HepG2 (cell line): ENCODE data around the gene METTL5. TPM values are rescaled to one million over a fixed set of nuclear protein-coding genes. Genes with fewer than 3 reads are reported as not detected.

Experiments used
- ARID5B ChIP-seq: IDR thresholded peaks from 2 replicates; pipeline ENCODE4 v1.4.0; 2020; ENCODE audit warnings: mild to moderate bottlenecking, missing genetic modification reagents
- DMAP1 ChIP-seq: IDR thresholded peaks from 2 replicates; pipeline ENCODE4 v1.6.1; 2016
- FOSL2 ChIP-seq: sonication (generic); formaldehyde crosslinking; IDR thresholded peaks from 2 replicates; pipeline ENCODE4 v1.4.0; 2020; ENCODE audit warnings: missing genetic modification reagents
- FOXA1 ChIP-seq, 2 experiments: fragments of 450-650 bp in 1 of 2; sonication (generic) in 1 of 2; formaldehyde crosslinking in 1 of 2; IDR thresholded peaks; 2 replicates each; pipeline versions ENCODE4 v1.4.0 to v1.6.1; 2016 to 2020; ENCODE audit warnings: missing genetic modification reagents in 1 of 2
- FOXA3 ChIP-seq: IDR thresholded peaks from 2 replicates; pipeline ENCODE4 v1.6.1; 2016; ENCODE audit warnings: missing genetic modification reagents, missing compliant biosample characterization
- GATAD2A ChIP-seq: IDR thresholded peaks from 2 replicates; pipeline ENCODE4 v1.6.1; 2016
- MTF2 ChIP-seq: sonication (generic); formaldehyde crosslinking; IDR thresholded peaks from 2 replicates; pipeline ENCODE4 v1.5.0; 2020; ENCODE audit warnings: missing genetic modification reagents, borderline replicate concordance
- NR2F2 ChIP-seq: IDR thresholded peaks from 2 replicates; pipeline ENCODE4 v1.6.1; 2012; ENCODE audit warnings: low read depth, inconsistent platforms, borderline replicate concordance
- RORA ChIP-seq: sonication (generic); formaldehyde crosslinking; IDR thresholded peaks from 2 replicates; pipeline ENCODE4 v1.5.0; 2020; ENCODE audit warnings: mild to moderate bottlenecking, missing genetic modification reagents, moderate library complexity
- STAG1 ChIP-seq: sonication (generic); formaldehyde crosslinking; IDR thresholded peaks from 2 replicates; pipeline ENCODE4 v1.4.0; 2020; ENCODE audit warnings: missing genetic modification reagents
- TCF12 ChIP-seq, 2 experiments: fragments of 450-650 bp in 1 of 2; sonication (generic) in 1 of 2; formaldehyde crosslinking in 1 of 2; IDR thresholded peaks; 2 replicates each; pipeline versions ENCODE4 v1.6.1 to v1.8.0; 2017 to 2022; ENCODE audit warnings: antibody characterized with exemption in 1 of 2, mild to moderate bottlenecking in 1 of 2, missing genetic modification reagents in 1 of 2, moderate library complexity in 1 of 2
- ZBTB33 ChIP-seq: sonication (generic); formaldehyde crosslinking; IDR thresholded peaks from 2 replicates; pipeline ENCODE4 v1.4.0; 2020; ENCODE audit warnings: missing genetic modification reagents
- ZBTB38 ChIP-seq: sonication (generic); formaldehyde crosslinking; IDR thresholded peaks from 2 replicates; pipeline ENCODE4 v1.5.1; 2020; ENCODE audit warnings: mild to moderate bottlenecking, missing genetic modification reagents
- ZMYM2 ChIP-seq: sonication (generic); formaldehyde crosslinking; IDR thresholded peaks from 2 replicates; pipeline ENCODE4 v1.8.0; 2022; ENCODE audit warnings: mild to moderate bottlenecking, missing genetic modification reagents
- ZMYM3 ChIP-seq: sonication (generic); formaldehyde crosslinking; IDR thresholded peaks from 2 replicates; pipeline ENCODE4 v1.5.1; 2020; ENCODE audit warnings: mild to moderate bottlenecking, missing genetic modification reagents
- ZNF205 ChIP-seq: IDR thresholded peaks from 2 replicates; pipeline ENCODE4 v1.6.1; 2018; ENCODE audit warnings: missing biosample characterization, missing genetic modification reagents
- polyA plus RNA-seq, 8 experiments: library from polyadenylated mRNA; depleted of rRNA in 3 of 8; stranded (reverse) in 7 of 8; unstranded in 1 of 8; fragments of >200 nt; fragmentation: Illumina TruSeq in 4 of 8; extraction: Trizol in 4 of 8; gene quantifications; 2 replicates each; pipeline versions ENCODE4 v1.2.1 to v1.2.3, GENCODE V29; 2011 to 2016; ENCODE audit warnings: low read depth in 4 of 8, missing spikeins in 1 of 8, mixed read lengths in 1 of 8; ENCODE audit not compliant: insufficient read depth in 1 of 8
- total RNA-seq, 5 experiments: library from RNA; depleted of rRNA; stranded (reverse); fragments of >200 nt; fragmentation: Illumina TruSeq; extraction: Trizol; gene quantifications; 2 replicates each; pipeline ENCODE4 v1.2.3, GENCODE V29; 2016; ENCODE audit warnings: low read depth in 1 of 5
- TF ChIP-seq, protein P1 (sequence below): sonication (generic); formaldehyde crosslinking; IDR thresholded peaks from 2 replicates; pipeline ENCODE4 v1.5.1; 2020; ENCODE audit warnings: mild to moderate bottlenecking, missing genetic modification reagents, borderline replicate concordance
- TF ChIP-seq, protein P2 (sequence below): sonication (generic); formaldehyde crosslinking; IDR thresholded peaks from 2 replicates; pipeline ENCODE4 v1.4.0; 2020; ENCODE audit warnings: missing genetic modification reagents, mild to moderate bottlenecking, borderline replicate concordance

METTL5 gene
- total and polyA plus RNA-seq, 2 of the 13 experiments (the other 11 are each of a cell fraction or from before 2014, with no cell fraction given) = 50.7 to 95.1 TPM

GRCh38 chr2:169765523-169765922, 59.2 kb downstream of the METTL5 start (continued):
- TF ChIP-seq, protein P1, sequence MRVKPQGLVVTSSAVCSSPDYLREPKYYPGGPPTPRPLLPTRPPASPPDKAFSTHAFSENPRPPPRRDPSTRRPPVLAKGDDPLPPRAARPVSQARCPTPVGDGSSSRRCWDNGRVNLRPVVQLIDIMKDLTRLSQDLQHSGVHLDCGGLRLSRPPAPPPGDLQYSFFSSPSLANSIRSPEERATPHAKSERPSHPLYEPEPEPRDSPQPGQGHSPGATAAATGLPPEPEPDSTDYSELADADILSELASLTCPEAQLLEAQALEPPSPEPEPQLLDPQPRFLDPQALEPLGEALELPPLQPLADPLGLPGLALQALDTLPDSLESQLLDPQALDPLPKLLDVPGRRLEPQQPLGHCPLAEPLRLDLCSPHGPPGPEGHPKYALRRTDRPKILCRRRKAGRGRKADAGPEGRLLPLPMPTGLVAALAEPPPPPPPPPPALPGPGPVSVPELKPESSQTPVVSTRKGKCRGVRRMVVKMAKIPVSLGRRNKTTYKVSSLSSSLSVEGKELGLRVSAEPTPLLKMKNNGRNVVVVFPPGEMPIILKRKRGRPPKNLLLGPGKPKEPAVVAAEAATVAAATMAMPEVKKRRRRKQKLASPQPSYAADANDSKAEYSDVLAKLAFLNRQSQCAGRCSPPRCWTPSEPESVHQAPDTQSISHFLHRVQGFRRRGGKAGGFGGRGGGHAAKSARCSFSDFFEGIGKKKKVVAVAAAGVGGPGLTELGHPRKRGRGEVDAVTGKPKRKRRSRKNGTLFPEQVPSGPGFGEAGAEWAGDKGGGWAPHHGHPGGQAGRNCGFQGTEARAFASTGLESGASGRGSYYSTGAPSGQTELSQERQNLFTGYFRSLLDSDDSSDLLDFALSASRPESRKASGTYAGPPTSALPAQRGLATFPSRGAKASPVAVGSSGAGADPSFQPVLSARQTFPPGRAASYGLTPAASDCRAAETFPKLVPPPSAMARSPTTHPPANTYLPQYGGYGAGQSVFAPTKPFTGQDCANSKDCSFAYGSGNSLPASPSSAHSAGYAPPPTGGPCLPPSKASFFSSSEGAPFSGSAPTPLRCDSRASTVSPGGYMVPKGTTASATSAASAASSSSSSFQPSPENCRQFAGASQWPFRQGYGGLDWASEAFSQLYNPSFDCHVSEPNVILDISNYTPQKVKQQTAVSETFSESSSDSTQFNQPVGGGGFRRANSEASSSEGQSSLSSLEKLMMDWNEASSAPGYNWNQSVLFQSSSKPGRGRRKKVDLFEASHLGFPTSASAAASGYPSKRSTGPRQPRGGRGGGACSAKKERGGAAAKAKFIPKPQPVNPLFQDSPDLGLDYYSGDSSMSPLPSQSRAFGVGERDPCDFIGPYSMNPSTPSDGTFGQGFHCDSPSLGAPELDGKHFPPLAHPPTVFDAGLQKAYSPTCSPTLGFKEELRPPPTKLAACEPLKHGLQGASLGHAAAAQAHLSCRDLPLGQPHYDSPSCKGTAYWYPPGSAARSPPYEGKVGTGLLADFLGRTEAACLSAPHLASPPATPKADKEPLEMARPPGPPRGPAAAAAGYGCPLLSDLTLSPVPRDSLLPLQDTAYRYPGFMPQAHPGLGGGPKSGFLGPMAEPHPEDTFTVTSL (CRISPR knock-in tag) = 0 out of 2 replicates have a peak, but pooled peaks have one; percentile 21
- peak; percentile 80; the same call in 1 of the 2 replicates for TF ChIP-seq ZMYM2 (CRISPR knock-in tag)
- TF ChIP-seq GATAD2A (CRISPR knock-in tag) = 0 out of 2 replicates have a peak, but pooled peaks have one; percentile 51
- TF ChIP-seq DMAP1 (CRISPR knock-in tag) = no peak
- TF ChIP-seq, protein P2, sequence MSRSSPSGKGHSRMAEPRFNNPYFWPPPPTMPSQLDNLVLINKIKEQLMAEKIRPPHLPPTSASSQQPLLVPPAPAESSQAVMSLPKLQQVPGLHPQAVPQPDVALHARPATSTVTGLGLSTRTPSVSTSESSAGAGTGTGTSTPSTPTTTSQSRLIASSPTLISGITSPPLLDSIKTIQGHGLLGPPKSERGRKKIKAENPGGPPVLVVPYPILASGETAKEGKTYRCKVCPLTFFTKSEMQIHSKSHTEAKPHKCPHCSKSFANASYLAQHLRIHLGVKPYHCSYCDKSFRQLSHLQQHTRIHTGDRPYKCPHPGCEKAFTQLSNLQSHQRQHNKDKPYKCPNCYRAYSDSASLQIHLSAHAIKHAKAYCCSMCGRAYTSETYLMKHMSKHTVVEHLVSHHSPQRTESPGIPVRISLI (CRISPR knock-in tag) = peak; percentile 55; the same call in 1 of the 2 replicates
- 0 out of 2 replicates have a peak, but pooled peaks have one; percentile 25 for TF ChIP-seq RORA
- peak; percentile 67; the same call in 1 of the 2 replicates for TF ChIP-seq ZMYM3
- TF ChIP-seq TCF12 (IDR thresholded peaks at IDR 0.05) = no peak
- no peak for TF ChIP-seq TCF12 (CRISPR knock-in tag; IDR thresholded peaks at IDR 0.05)
- no peak for TF ChIP-seq FOXA1 (IDR thresholded peaks at IDR 0.05)
- peak; percentile 49 for TF ChIP-seq FOXA1 (CRISPR knock-in tag; IDR thresholded peaks at IDR 0.05)
- peak; percentile 55 for TF ChIP-seq FOXA3 (CRISPR knock-in tag)
- 0 out of 2 replicates have a peak, but pooled peaks have one; percentile 17 for TF ChIP-seq ZBTB33 (CRISPR knock-in tag)
- TF ChIP-seq ZNF205 (CRISPR knock-in tag) = 0 out of 2 replicates have a peak, but pooled peaks have one; percentile 34
- TF ChIP-seq FOSL2 (CRISPR knock-in tag) = peak; percentile 54
- peak; percentile 48; the same call in 1 of the 2 replicates for TF ChIP-seq NR2F2
- no peak for TF ChIP-seq ZBTB38 (CRISPR knock-in tag)
- TF ChIP-seq STAG1 (CRISPR knock-in tag) = 0 out of 2 replicates have a peak, but pooled peaks have one; percentile 3
- TF ChIP-seq ARID5B (CRISPR knock-in tag) = peak; percentile 73; the same call in 1 of the 2 replicates
- no peak for TF ChIP-seq MTF2 (CRISPR knock-in tag)
